GM12864 (cell line): ENCODE data around the gene MEGF6.

Experiments
- DNase-seq: peaks from one replicate; pipeline ENCODE4 v3.0.0-alpha.2; 2011; ENCODE audit warnings: low read depth
- H3K4me3 ChIP-seq: 2 replicates; pipeline ENCODE4 v1.5.1; 2011; ENCODE audit warnings: mild to moderate bottlenecking, low read depth, low read length, control low read depth
- TF ChIP-seq, protein P1 (sequence below): IDR thresholded peaks from 2 replicates; pipeline ENCODE4 v1.5.1; 2011; ENCODE audit warnings: low read depth, mild to moderate bottlenecking, moderate library complexity, low read length, control low read depth, inconsistent platforms; ENCODE audit errors: missing control alignments

Gene MEGF6

DNA sequence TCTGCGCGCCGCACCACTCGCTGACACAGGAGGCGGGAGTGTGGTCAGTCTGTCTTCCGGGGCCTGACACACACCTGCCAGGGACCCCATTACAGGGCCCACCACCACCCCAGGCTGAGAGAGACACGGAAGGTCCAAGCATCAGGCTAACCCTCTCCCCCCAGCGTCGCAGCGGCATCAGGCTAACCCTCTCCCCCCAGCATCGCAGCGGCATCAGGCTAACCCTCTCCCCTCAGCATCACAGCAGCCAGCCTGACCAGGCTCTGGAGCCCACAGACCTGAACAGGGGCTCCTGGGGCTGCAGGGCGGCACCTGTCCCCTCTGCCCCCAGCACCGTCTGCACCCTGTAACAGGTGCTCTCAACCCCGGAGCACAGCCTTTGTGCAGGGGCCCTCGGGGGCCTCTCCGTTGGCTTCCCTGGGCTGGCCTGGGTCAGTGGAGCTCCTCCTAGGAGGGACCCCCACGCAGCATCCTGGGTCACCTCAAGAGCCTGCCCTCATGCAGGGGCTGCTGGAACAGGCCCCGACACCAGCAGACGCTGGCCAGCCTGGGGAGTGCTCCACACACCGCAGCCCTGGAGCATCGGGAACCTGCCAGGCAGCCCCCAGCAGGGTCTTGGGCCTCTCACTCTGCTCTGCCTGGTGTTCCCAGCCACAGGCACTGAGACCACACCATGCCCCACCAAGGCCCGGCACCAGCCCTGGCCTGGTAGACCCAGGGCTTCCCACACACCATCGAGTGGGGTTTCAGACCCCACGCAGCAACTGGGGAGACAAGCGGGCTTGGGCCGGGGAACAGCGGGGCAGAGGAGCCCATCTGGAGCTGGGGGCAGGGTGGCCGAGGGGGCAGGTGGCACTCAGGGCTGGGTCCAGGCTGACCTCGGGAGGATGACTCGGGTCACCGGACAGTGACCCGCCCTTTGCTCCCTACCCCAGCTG, 67.0 kb downstream of the MEGF6 start:
- TF ChIP-seq, protein P1, sequence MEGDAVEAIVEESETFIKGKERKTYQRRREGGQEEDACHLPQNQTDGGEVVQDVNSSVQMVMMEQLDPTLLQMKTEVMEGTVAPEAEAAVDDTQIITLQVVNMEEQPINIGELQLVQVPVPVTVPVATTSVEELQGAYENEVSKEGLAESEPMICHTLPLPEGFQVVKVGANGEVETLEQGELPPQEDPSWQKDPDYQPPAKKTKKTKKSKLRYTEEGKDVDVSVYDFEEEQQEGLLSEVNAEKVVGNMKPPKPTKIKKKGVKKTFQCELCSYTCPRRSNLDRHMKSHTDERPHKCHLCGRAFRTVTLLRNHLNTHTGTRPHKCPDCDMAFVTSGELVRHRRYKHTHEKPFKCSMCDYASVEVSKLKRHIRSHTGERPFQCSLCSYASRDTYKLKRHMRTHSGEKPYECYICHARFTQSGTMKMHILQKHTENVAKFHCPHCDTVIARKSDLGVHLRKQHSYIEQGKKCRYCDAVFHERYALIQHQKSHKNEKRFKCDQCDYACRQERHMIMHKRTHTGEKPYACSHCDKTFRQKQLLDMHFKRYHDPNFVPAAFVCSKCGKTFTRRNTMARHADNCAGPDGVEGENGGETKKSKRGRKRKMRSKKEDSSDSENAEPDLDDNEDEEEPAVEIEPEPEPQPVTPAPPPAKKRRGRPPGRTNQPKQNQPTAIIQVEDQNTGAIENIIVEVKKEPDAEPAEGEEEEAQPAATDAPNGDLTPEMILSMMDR: no peak
- H3K4me3 ChIP-seq: no peak overlapping the region
- DNase-seq: no peak

DNA sequence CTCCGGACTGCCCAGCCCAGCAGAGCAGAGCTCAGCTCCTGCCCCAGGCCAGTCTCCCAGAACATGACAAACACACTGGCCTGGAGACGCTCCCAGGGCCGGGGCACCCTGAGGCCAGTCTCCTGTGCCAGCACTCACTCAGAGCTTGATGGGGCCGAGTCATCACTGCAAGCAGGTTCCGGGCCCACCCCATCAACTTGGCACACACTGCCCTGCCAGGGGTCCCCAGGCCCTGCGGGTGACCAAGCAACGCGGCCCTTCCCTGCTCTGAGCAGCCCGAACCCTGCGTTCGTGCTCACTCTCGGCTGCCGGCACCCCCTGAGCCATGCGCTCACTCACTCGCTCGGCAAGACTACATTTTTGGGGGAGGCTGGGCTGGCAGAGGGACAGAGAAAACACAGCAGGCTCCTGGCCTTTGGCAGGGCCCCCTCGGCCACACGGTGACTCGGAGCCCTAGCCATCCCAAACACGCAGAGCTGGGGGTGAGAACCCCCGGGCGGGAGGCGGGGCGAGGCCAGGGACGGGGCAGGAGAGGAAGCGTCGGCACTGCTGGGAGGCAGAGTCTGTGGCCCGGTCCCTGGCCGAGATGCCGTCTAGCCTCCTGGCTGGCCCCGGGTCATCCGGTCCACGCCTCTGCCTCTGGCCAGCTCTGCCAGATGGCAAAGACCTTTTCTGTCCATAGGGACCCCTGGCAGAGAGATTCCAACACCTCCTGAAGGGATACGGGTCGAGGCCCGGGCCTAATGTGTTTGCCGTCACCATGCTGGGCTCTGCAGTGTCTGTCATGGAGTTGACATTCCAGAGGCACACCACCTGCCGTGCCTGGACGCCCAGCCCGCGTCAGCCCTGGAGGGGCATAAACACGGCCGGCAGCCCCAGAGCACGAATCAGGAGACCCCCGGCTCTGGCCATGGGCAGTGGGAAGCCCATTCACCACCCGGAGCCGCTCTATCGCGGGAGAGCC, 68.0 kb downstream of the MEGF6 start:
- DNase-seq: no peak
- TF ChIP-seq, protein P1: no peak
- no peak overlapping the region for H3K4me3 ChIP-seq

DNA sequence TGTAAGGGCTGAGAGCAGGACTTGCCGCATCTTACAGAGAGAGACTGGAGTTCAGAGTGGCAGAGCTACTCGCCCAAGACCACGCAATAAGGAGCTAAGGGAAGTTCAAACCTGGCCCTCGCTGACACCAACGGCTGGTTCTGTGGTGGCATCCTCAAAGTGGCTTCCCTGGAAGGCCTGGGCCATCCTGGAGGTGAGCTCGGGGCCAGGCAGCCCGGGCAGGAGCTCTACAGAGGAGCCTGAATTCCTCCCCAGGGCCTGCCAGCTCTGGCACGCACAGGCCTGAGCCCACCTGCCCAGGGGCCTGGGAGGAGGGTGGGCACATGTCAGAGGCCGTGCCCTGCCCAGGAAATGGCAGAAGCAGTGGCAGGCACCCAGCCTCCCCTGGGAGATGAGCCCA, 68.6 kb downstream of the MEGF6 start:
- TF ChIP-seq, protein P1: no peak
- no peak overlapping the region for H3K4me3 ChIP-seq
- DNase-seq: no peak

DNA sequence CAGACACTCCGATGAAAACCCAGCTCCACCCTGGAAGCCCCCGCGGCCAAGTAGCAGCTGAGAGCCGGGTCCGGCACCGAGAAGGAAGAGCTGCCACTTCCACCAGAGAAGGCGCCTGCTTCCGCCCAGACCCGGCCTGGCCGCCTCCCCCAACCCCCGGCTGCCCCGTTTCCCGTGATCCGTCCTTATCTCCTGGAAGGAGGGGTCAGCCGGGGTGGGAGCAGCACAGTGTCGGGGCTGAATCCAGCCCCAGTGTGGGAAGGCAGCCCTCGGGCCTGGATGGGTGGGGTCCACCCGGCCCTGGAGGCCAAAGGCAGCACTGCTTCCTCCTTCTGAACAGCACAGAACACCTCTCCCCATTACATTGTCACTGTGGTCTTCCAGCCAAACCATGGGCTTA, 69.4 kb downstream of the MEGF6 start:
- TF ChIP-seq, protein P1: no peak
- no peak for DNase-seq
- H3K4me3 ChIP-seq: no peak overlapping the region

DNA sequence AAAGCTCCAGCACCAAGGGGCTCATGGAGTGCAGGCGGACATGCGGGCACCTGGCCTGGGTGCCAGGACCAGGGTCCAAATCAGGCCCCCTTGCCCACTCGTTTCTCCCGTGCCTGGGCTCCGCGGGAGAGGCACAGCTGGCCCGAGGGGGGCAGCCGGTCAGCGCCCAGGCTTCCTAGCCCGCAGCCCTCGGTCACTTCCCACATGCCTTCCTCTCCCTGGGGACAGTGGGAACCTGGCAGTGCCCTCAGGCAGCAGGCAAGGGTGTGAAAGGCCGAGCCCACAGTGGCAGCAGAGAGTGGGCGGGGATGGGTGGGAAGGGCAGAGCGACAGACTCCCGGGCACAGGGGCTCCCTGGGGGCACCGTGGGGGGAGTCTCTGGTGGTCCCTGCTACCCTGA, 69.8 kb downstream of the MEGF6 start:
- TF ChIP-seq, protein P1: no peak
- DNase-seq: no peak
- H3K4me3 ChIP-seq: no peak overlapping the region

DNA sequence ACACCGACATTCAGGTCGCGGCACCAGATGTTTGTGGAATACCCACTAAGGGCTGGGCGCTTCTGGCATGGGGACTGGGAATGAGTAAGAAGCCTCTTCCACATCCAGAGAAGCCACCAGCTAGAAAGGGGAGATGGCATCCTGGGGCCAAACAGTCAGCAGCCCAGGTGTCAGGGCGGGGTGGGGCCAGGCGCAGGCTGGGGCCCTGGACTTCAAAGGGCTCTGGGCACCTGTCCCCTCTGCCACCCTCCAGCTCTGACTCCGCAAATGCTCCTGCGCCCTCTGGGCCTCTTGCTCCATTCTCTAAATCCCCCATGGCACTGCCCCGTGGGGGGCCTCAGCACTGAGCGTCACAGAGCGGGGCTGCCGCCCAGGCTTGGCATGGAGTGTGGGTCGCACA, 70.4 kb downstream of the MEGF6 start:
- TF ChIP-seq, protein P1: no peak
- no peak overlapping the region for H3K4me3 ChIP-seq
- DNase-seq: no peak
